ENCODE measurements around the gene CGRRF1.

CGRRF1 gene

DNA sequence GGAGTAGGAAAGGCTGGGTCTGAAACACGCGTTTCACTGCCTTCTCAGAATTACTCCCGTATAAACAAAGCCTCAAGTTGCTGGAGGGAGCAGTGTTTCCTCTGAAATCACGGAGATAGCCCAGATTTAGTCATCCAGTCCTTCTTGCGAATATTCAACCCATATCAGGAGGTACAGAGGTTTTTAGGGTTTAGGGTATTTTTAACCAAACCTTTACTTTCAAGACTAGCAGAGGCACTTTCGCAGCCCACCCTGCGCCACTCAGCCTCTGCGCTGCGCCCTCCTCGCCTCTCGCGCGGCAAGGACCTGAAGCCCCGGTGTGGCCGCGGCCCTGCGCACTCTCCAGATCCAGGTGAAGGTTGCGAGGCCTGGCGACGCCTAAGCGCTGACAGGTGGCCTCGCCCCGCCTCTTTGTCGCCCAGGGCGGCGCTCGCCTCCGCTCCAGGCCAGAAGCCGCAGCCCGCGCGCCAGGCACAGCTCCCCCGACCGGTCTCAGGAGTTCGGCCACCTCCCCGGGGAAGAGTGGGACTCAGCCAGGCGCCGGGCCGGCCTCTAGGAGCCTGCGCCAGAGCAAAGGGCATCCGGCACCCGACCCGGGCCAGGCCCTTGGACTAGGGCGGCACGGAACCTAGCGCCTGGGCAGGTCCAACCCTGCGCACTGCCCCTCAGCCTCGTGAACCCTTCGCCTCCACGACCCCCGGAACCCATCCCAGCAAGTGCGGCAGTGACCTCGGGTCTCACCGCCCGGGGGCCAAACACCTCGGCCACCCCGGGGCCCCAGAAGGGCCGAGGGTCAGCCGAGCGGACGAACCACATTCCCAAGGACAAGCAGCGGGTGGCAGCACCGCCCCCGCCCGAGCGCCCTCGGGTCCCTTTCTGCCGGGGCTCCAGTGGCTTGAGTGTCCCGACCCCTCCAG lies 55.4 kb downstream of the CGRRF1 start:
- peaks cover 23% of the 10 kb centered on the region for H3K27me3 ChIP-seq (ENCODE audit: low read depth, low read length)
- TF ChIP-seq EZH2phosphoT487 (IDR thresholded peaks at IDR 0.05; ENCODE audit: low read depth) = no peak
- TF ChIP-seq CTCF (IDR thresholded peaks at IDR 0.05; ENCODE audit: low read depth, low read length) = no peak; the same call in 1 of the 2 replicates
- peak overlapping the region; percentile 99 for H3K4me2 ChIP-seq (ENCODE audit: low read length)
- H2AFZ ChIP-seq (ENCODE audit: low read depth, low read length) = peak overlapping the region; percentile 42
- H3K36me3 ChIP-seq (replicated peaks; ENCODE audit: low read depth, low read length) = no peaks in the 10 kb centered on the region
- H3K9me3 ChIP-seq (ENCODE audit: insufficient read depth, low read length) = no peaks in the 10 kb centered on the region
- H4K20me1 ChIP-seq (ENCODE audit: insufficient read depth, low read length) = no peaks in the 10 kb centered on the region
- peaks cover 10% of the 10 kb centered on the region for H3K4me1 ChIP-seq (ENCODE audit: low read length)
- peak overlapping the region; percentile 30 for H3K9ac ChIP-seq (ENCODE audit: low read length)
- peak overlapping the region; percentile 90 for H3K4me3 ChIP-seq (ENCODE audit: low read length)
- no peak overlapping the region for H3K27ac ChIP-seq (ENCODE audit: low read length)
- no peaks in the 10 kb centered on the region for H3K79me2 ChIP-seq (ENCODE audit: low read length)

GRCh38 chr14:54565785-54566409 lies 56.2 kb downstream of the CGRRF1 start:
- TF ChIP-seq CTCF (IDR thresholded peaks at IDR 0.05; ENCODE audit: low read depth, low read length) (no peak), EZH2phosphoT487 (IDR thresholded peaks at IDR 0.05; ENCODE audit: low read depth) (no peak)
- H3K36me3 ChIP-seq (replicated peaks; ENCODE audit: low read depth, low read length) = no peaks in the 10 kb centered on the region
- H3K4me3 ChIP-seq (ENCODE audit: low read length) = peak overlapping the region; percentile 90
- H3K9ac ChIP-seq (ENCODE audit: low read length) = peak overlapping the region; percentile 47
- no peaks in the 10 kb centered on the region for H4K20me1 ChIP-seq (ENCODE audit: insufficient read depth, low read length)
- H3K27ac ChIP-seq (ENCODE audit: low read length) = no peak overlapping the region
- no peaks in the 10 kb centered on the region for H3K79me2 ChIP-seq (ENCODE audit: low read length)
- H3K4me1 ChIP-seq (ENCODE audit: low read length) = peaks cover 10% of the 10 kb centered on the region
- H3K9me3 ChIP-seq (ENCODE audit: insufficient read depth, low read length) = no peaks in the 10 kb centered on the region
- H3K27me3 ChIP-seq (ENCODE audit: low read depth, low read length) = peaks cover 18% of the 10 kb centered on the region
- peak overlapping the region; percentile 42 for H2AFZ ChIP-seq (ENCODE audit: low read depth, low read length)
- peak overlapping the region; percentile 99 for H3K4me2 ChIP-seq (ENCODE audit: low read length)

DNA sequence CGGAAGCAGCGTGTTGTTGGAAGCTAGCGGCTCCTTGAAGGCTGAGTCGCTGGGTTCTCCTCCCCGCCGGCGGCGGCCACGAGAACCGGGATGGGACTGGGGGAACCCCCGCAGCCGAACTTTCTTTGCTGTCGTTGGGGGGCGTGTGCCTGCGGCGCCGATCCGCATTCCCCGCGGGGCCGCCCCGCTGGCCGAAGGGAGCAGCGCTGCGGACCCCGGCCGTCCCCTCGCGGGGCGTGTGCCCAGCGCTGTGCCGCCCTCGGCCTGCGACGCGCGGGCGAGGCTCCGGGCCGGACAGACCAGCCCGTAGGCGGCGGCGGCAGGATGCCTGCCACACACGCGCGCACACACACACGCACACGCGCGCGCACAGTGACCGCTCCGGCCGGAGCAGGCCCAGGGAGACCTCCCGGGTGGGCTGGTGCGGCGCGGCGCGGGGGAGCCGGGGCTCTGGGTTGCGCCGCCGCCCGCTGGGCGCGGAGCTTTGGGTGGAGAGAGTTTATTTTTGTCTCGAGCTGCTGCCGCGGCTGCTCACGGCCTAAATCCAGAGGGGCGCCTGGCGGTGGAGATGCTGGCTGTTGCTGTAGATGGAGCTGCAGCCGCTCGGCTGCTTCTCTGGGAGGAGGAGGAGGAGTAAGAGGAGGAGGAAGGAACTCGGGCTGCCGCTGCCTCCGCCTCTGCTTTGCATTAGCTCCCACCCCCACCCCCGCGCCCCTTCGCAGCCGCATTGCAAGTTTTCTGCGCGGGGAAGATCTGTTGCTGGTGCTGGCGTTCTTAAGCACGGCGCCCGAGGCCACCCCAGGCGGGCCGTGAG lies 56.9 kb downstream of the CGRRF1 start, which contains the start of gene SAMD4A:
TSS of gene SAMD4A (plus strand) at position 719 of the 814 bp plus-strand sequence. CDS start 789 bp downstream, outside the sequence.
- H3K79me2 ChIP-seq (ENCODE audit: low read length) = no peaks in the 10 kb centered on the region
- H2AFZ ChIP-seq (ENCODE audit: low read depth, low read length) = peak within 1 kb of the TSS; percentile 54; the same call in 1 of the 2 replicates
- H3K27me3 ChIP-seq (ENCODE audit: low read depth, low read length) = peaks cover 16% of the 10 kb centered on the region
- no peak within 1 kb of the TSS for H3K27ac ChIP-seq (ENCODE audit: low read length)
- peak within 1 kb of the TSS; percentile 99 for H3K4me2 ChIP-seq (ENCODE audit: low read length)
- peaks cover 10% of the 10 kb centered on the region for H3K4me1 ChIP-seq (ENCODE audit: low read length)
- no peaks in the 10 kb centered on the region for H3K36me3 ChIP-seq (replicated peaks; ENCODE audit: low read depth, low read length)
- peak within 1 kb of the TSS; percentile 47 for H3K9ac ChIP-seq (ENCODE audit: low read length)
- H4K20me1 ChIP-seq (ENCODE audit: insufficient read depth, low read length) = no peaks in the 10 kb centered on the region
- peaks cover 1% of the 10 kb centered on the region; the same call in 1 of the 2 replicates for H3K9me3 ChIP-seq (ENCODE audit: insufficient read depth, low read length)
- TF ChIP-seq CTCF (IDR thresholded peaks at IDR 0.05; ENCODE audit: low read depth, low read length) (no peak; the same call in 1 of the 2 replicates), EZH2phosphoT487 (IDR thresholded peaks at IDR 0.05; ENCODE audit: low read depth) (no peak)
- peak within 1 kb of the TSS; percentile 90 for H3K4me3 ChIP-seq (ENCODE audit: low read length)

Measured in OCI-LY3 (cell line).